Adipocyte (in vitro differentiated cells): Measurements from ENCODE around the gene ZBTB5.

Source experiments
- DNase-seq: peaks from one replicate; pipeline ENCODE4 v3.0.0-alpha.2; 2015; ENCODE audit warnings: low read depth
- H3K27me3 ChIP-seq: replicated peaks from 2 replicates; pipeline ENCODE4 v1.7.0; 2013; ENCODE audit warnings: mild to moderate bottlenecking, low read length, moderate library complexity; ENCODE audit not compliant: control insufficient read depth, insufficient read depth
- H3K36me3 ChIP-seq: 2 replicates; pipeline ENCODE4 v1.7.0; 2013; ENCODE audit warnings: low read length, mild to moderate bottlenecking, moderate library complexity; ENCODE audit not compliant: control insufficient read depth, insufficient read depth, severe bottlenecking
- H3K4me1 ChIP-seq: 2 replicates; pipeline ENCODE4 v1.7.0; 2013; ENCODE audit warnings: mild to moderate bottlenecking, low read length, moderate library complexity; ENCODE audit not compliant: control insufficient read depth, insufficient read depth
- H3K4me3 ChIP-seq: 2 replicates; pipeline ENCODE4 v1.7.0; 2013; ENCODE audit warnings: mild to moderate bottlenecking, low read length, moderate library complexity
- H3K9ac ChIP-seq: 2 replicates; pipeline ENCODE4 v1.7.0; 2013; ENCODE audit warnings: mild to moderate bottlenecking, low read length, moderate library complexity
- H3K9me3 ChIP-seq: 2 replicates; pipeline ENCODE4 v1.7.0; 2013; ENCODE audit warnings: mild to moderate bottlenecking, low read length, moderate library complexity; ENCODE audit not compliant: control insufficient read depth

The ZBTB5 gene

GRCh38 chr9:37504605-37505004 lies 39.4 kb upstream of the ZBTB5 start:
- Histone ChIP-seq H3K4me1 (peaks cover 64% of the 10 kb centered on the region), H3K4me3 (no peak overlapping the region), H3K9me3 (no peaks in the 10 kb centered on the region), H3K27me3 (no peaks in the 10 kb centered on the region), H3K9ac (no peak overlapping the region), H3K36me3 (peaks cover 49% of the 10 kb centered on the region)
- no peak for DNase-seq

GRCh38 chr9:37503736-37504135 lies 38.5 kb upstream of the ZBTB5 start:
- Histone ChIP-seq H3K9ac (no peak overlapping the region), H3K9me3 (no peaks in the 10 kb centered on the region), H3K4me1 (peaks cover 58% of the 10 kb centered on the region), H3K27me3 (no peaks in the 10 kb centered on the region), H3K4me3 (no peak overlapping the region), H3K36me3 (peaks cover 57% of the 10 kb centered on the region)
- DNase-seq, result no peak

GRCh38 chr9:37501957-37502596 lies 36.8 kb upstream of the ZBTB5 start:
- no peak for DNase-seq
- Histone ChIP-seq H3K9me3 (no peaks in the 10 kb centered on the region), H3K4me1 (peaks cover 42% of the 10 kb centered on the region), H3K9ac (no peak overlapping the region), H3K27me3 (no peaks in the 10 kb centered on the region), H3K4me3 (no peak overlapping the region), H3K36me3 (peaks cover 74% of the 10 kb centered on the region)

- H3K4me1 ChIP-seq, result peaks cover 29% of the 10 kb centered on the region
- no peak overlapping the region for H3K9ac ChIP-seq
- H3K36me3 ChIP-seq, result peaks cover 87% of the 10 kb centered on the region
- no peak for DNase-seq
- H3K9me3 ChIP-seq, result no peaks in the 10 kb centered on the region
- no peak overlapping the region for H3K4me3 ChIP-seq
- no peaks in the 10 kb centered on the region for H3K27me3 ChIP-seq
Measured at GRCh38 chr9:37499297-37499696, 34.0 kb upstream of the ZBTB5 start.

DNA sequence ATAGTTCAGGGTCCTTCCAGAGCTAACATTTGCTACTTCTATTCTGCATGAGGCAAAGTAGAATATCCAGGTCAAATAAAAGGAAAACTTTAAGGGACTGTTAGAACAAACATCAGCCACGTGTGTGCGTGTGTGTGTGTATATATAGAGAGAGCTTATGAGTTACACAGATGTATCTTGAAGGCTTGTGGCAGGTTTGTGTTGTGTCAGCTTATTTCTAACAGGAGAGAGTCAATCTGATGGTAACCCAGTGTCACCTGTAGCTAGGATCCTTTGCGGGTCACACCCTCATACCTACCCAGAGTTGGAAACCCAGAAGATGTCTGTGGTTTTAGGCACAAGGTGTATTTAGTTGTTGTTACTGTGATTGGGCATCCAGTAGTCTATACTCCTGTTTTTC lies 33.2 kb upstream of the ZBTB5 start:
- no peaks in the 10 kb centered on the region for H3K27me3 ChIP-seq
- H3K36me3 ChIP-seq, result peaks cover 91% of the 10 kb centered on the region
- peaks cover 21% of the 10 kb centered on the region for H3K4me1 ChIP-seq
- H3K9ac ChIP-seq, result no peak overlapping the region
- H3K4me3 ChIP-seq, result no peak overlapping the region
- no peak for DNase-seq
- H3K9me3 ChIP-seq, result no peaks in the 10 kb centered on the region

- peaks cover 11% of the 10 kb centered on the region for H3K4me1 ChIP-seq
- no peak for DNase-seq
- no peak overlapping the region for H3K4me3 ChIP-seq
- H3K36me3 ChIP-seq, result peaks cover 91% of the 10 kb centered on the region
- H3K9ac ChIP-seq, result no peak overlapping the region
- no peaks in the 10 kb centered on the region for H3K27me3 ChIP-seq
- no peaks in the 10 kb centered on the region for H3K9me3 ChIP-seq
Measured at GRCh38 chr9:37497320-37497719, 32.1 kb upstream of the ZBTB5 start.

GRCh38 chr9:37496020-37496419 lies 30.8 kb upstream of the ZBTB5 start:
- peaks cover 91% of the 10 kb centered on the region for H3K36me3 ChIP-seq
- peaks cover 6% of the 10 kb centered on the region for H3K4me1 ChIP-seq
- no peak overlapping the region for H3K4me3 ChIP-seq
- no peaks in the 10 kb centered on the region for H3K27me3 ChIP-seq
- no peak overlapping the region for H3K9ac ChIP-seq
- DNase-seq, result no peak
- H3K9me3 ChIP-seq, result no peaks in the 10 kb centered on the region

GRCh38 chr9:37495571-37495970 lies 30.3 kb upstream of the ZBTB5 start:
- peaks cover 91% of the 10 kb centered on the region for H3K36me3 ChIP-seq
- H3K27me3 ChIP-seq, result no peaks in the 10 kb centered on the region
- H3K9me3 ChIP-seq, result no peaks in the 10 kb centered on the region
- peaks cover 6% of the 10 kb centered on the region for H3K4me1 ChIP-seq
- no peak overlapping the region for H3K4me3 ChIP-seq
- no peak for DNase-seq
- no peak overlapping the region for H3K9ac ChIP-seq

DNA sequence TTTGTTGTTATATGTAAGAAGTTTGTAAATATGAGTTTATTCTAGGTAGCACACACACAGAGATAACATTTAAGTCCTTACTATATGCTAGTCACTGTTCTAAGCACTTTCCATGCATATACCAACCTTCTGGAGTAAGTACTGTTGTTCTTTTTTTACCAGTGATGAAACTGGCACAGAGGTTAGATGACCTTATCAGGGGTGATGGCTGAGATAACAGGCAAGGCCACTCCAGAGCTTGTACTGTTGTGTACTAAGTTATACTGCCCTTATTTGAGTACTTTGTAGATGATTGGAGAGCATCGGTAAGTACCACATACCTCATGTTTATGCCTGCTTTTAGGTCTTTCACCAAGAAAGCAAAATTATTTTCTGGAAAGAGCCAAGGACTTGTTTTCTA lies 26.7 kb upstream of the ZBTB5 start:
- Histone ChIP-seq H3K4me3 (no peak overlapping the region), H3K9ac (no peak overlapping the region), H3K27me3 (no peaks in the 10 kb centered on the region), H3K4me1 (peaks cover 23% of the 10 kb centered on the region), H3K36me3 (peaks cover 90% of the 10 kb centered on the region), H3K9me3 (no peaks in the 10 kb centered on the region)
- no peak for DNase-seq

DNA sequence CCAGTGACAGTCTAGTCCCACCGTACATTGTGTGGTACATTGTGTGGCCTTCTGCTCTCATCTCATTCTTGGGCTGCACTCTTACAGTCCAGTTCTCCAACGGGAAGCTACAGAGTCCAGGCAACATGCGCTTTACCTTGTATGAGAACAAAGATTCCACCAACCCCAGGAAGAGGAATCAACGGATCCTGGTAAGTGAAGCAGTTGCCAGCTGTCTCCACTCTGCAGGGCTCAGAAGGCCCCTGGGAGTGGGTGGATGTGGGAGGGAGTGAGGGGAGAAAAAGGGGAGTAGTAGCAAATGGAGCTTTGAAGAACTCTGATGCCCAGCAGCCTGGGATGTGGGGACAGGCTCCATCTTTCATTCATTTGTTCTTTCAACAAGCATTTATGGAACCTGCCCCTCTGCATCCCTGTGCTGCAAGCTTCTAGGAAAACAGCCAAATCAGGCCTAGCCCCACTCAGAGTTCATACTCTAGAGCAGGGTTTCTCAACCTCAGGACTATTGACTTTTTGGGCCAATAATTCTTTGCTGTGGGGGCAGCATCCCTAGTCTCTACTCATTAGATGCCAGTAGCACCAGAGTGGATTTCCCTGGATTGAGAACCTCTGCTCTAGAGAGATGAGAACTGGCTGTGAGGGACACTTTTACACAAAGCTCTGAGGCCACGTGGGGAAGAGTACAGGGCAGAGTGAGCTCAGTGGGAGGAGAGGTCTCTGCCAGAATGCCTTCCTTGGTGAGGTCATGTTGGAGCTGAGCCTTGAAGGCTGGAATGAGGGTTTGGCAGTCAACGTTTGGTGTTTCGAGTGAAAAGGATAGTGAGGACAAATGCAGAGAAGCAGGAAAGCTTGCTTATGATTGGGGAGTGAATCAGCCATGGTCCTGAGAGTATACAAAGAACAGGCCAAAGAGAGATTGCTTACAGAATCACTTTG lies 21.6 kb upstream of the ZBTB5 start:
- Histone ChIP-seq H3K4me1 (peaks cover 34% of the 10 kb centered on the region), H3K4me3 (peak overlapping the region; percentile 95), H3K9me3 (no peaks in the 10 kb centered on the region), H3K9ac (peak overlapping the region; percentile 93), H3K27me3 (no peaks in the 10 kb centered on the region), H3K36me3 (peaks cover 42% of the 10 kb centered on the region)
- DNase-seq, result peak; percentile 91

DNA sequence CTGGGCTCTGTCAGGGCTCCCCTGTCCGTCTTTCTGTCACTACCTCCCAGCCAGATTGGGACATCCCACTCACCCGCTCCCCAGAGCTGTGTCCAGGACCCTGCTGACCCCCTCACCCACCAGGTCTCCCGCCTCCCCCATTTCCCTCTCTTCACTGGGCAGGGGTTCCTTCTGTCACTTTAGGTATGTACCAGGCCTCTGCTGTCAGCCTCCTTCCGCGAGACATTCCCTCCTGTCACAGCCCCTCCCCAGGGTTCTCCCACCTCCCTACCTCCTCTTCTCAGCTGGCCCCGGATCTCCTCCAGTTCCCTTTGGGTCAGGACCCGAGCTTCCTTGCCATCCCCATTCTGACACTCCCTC lies 21.0 kb upstream of the ZBTB5 start:
- peak overlapping the region; percentile 95 for H3K4me3 ChIP-seq
- H3K36me3 ChIP-seq, result peaks cover 36% of the 10 kb centered on the region
- peak overlapping the region; percentile 93 for H3K9ac ChIP-seq
- DNase-seq, result no peak
- no peaks in the 10 kb centered on the region for H3K27me3 ChIP-seq
- peaks cover 31% of the 10 kb centered on the region for H3K4me1 ChIP-seq
- H3K9me3 ChIP-seq, result no peaks in the 10 kb centered on the region
